Measurements from ENCODE around the gene OR56B1. TPM values are rescaled to one million over a fixed set of nuclear protein-coding genes. Genes with fewer than 3 reads are reported as not detected.
A peak's percentile ranks its signal among the peaks of the same experiment; 100 is the strongest.
"Not testable (repeated sequence)": the region's sequence is repeated elsewhere in the genome, so short reads cannot be mapped to it uniquely, and the experiment has no call there.

Gene OR56B1
- total RNA-seq, 4 donors from 2014 or later: not detected

- TF ChIP-seq POLR2A (IDR thresholded peaks at IDR 0.05) (no peak), POLR2AphosphoS5 (IDR thresholded peaks at IDR 0.05) (no peak), EP300 (IDR thresholded peaks at IDR 0.05; ENCODE audit: low read depth) (no peak), CTCF (IDR thresholded peaks at IDR 0.05) (no peak)
- H3K27me3 ChIP-seq: no peaks in the 10 kb centered on the region
- intact Hi-C loops (cut with DNase I; ENCODE audit: low total_unique reads) (no loop called here), in situ Hi-C loops (cut with MboI; ENCODE audit: low pct_ligation_motif_present in 1 of 4, low pct_unique_long_range_greater_than_20kb in 1 of 4, low sequenced_read_pairs in 3 of 4) (no loop called here)
- 36 to 45% methylated on average over 4 to 5 of the region's 5 CpGs for WGBS, 2 donors (ENCODE audit: low coverage in 1 of 2)
- no peaks in the 10 kb centered on the region for H3K36me3 ChIP-seq
- H3K27ac ChIP-seq: peak overlapping the region; percentile 82 to 88 (median 84)
- peak overlapping the region; percentile 15 to 48 (median 27) for H3K4me3 ChIP-seq
- H3K9me3 ChIP-seq: no peaks in the 10 kb centered on the region
- peaks cover 0 to 27% (median 5%) of the 10 kb centered on the region in 4 donors for H3K4me1 ChIP-seq
- no peak for DNase-seq
Measured at GRCh38 chr11:5690736-5691135, 45.5 kb upstream of the OR56B1 start.

GRCh38 chr11:5691238-5691963 lies 44.8 kb upstream of the OR56B1 start:
- DNase-seq; H3K27me3 ChIP-seq; intact Hi-C loops (cut with DNase I; ENCODE audit: low total_unique reads); in situ Hi-C loops (cut with MboI; ENCODE audit: low pct_ligation_motif_present in 1 of 4, low pct_unique_long_range_greater_than_20kb in 1 of 4, low sequenced_read_pairs in 3 of 4); H3K36me3 ChIP-seq; H3K9me3 ChIP-seq: not testable (repeated sequence)
- 52 to 65% methylated on average over 9 to 12 of the region's 12 CpGs for WGBS, 2 donors (ENCODE audit: low coverage in 1 of 2)
- Histone ChIP-seq H3K4me1 (peaks cover 0 to 27% (median 5%) of the 10 kb centered on the region in 4 donors), H3K27ac (peak overlapping the region; percentile 82 to 88 (median 84)), H3K4me3 (peak overlapping the region in 3 of 4 donors; percentile 21 to 48 (median 33))

GRCh38 chr11:5691964-5692361 lies 44.3 kb upstream of the OR56B1 start:
- in situ Hi-C loops (cut with MboI; ENCODE audit: low pct_ligation_motif_present in 1 of 4, low pct_unique_long_range_greater_than_20kb in 1 of 4, low sequenced_read_pairs in 3 of 4) (no loop called here), intact Hi-C loops (cut with DNase I; ENCODE audit: low total_unique reads) (no loop called here)
- H3K4me1 ChIP-seq: peaks cover 0 to 27% (median 5%) of the 10 kb centered on the region in 4 donors
- peak overlapping the region in 2 of 4 donors; percentile 33 to 48 for H3K4me3 ChIP-seq
- DNase-seq: no peak
- no peaks in the 10 kb centered on the region for H3K36me3 ChIP-seq
- TF ChIP-seq CTCF (IDR thresholded peaks at IDR 0.05) (no peak), EP300 (IDR thresholded peaks at IDR 0.05; ENCODE audit: low read depth) (no peak), POLR2A (IDR thresholded peaks at IDR 0.05) (no peak), POLR2AphosphoS5 (IDR thresholded peaks at IDR 0.05) (no peak)
- H3K27me3 ChIP-seq: no peaks in the 10 kb centered on the region
- H3K27ac ChIP-seq: peak overlapping the region in 3 of 4 donors; percentile 82 to 88 (median 85)
- WGBS, 2 donors (ENCODE audit: low coverage in 1 of 2): 55% methylated on average over 3 of the region's 3 CpGs
- no peaks in the 10 kb centered on the region for H3K9me3 ChIP-seq

- intact Hi-C loops (cut with DNase I; ENCODE audit: low total_unique reads) (no loop called here), in situ Hi-C loops (cut with MboI; ENCODE audit: low pct_ligation_motif_present in 1 of 4, low pct_unique_long_range_greater_than_20kb in 1 of 4, low sequenced_read_pairs in 3 of 4) (no loop called here)
- 71 to 76% methylated on average over 1 of the region's 1 CpG for WGBS, 2 donors (ENCODE audit: low coverage in 1 of 2)
Measured at GRCh38 chr11:5694642-5695041, 41.6 kb upstream of the OR56B1 start.

More at GRCh38 chr11:5694642-5695041, 41.6 kb upstream of the OR56B1 start:
- TF ChIP-seq CTCF (IDR thresholded peaks at IDR 0.05): no peak
- no peak for TF ChIP-seq POLR2A (IDR thresholded peaks at IDR 0.05)
- no peak for TF ChIP-seq EP300 (IDR thresholded peaks at IDR 0.05; ENCODE audit: low read depth)
- no peak for TF ChIP-seq POLR2AphosphoS5 (IDR thresholded peaks at IDR 0.05)
- H3K4me3 ChIP-seq: no peak overlapping the region
- H3K36me3 ChIP-seq: peaks cover 0 to 4% (median 0%) of the 10 kb centered on the region in 4 donors
- H3K27me3 ChIP-seq: no peaks in the 10 kb centered on the region
- no peaks in the 10 kb centered on the region for H3K9me3 ChIP-seq
- H3K27ac ChIP-seq: no peak overlapping the region
- peaks cover 0 to 14% (median 0%) of the 10 kb centered on the region in 4 donors for H3K4me1 ChIP-seq
- DNase-seq: no peak
